Measurements from ENCODE around the gene CRHR1. TPM values are rescaled to one million over a fixed set of nuclear protein-coding genes. Genes with fewer than 3 reads are reported as not detected.

Gene CRHR1
- total RNA-seq, 4 donors from 2014 or later = 1.5 to 24.7 (median 7.4) TPM

GRCh38 chr17:45821147-45821546 lies 37.0 kb downstream of the CRHR1 start:
- H3K4me3 ChIP-seq = no peak overlapping the region
- H3K36me3 ChIP-seq = no peaks in the 10 kb centered on the region
- H3K9me3 ChIP-seq = no peaks in the 10 kb centered on the region
- intact Hi-C loops (cut with DNase I; ENCODE audit: low total_unique reads) = no loop called here
- no peak for DNase-seq
- H3K27me3 ChIP-seq = no peaks in the 10 kb centered on the region
- no peak overlapping the region for H3K27ac ChIP-seq
- H3K4me1 ChIP-seq = no peaks in the 10 kb centered on the region
- no peak for TF ChIP-seq POLR2A (IDR thresholded peaks at IDR 0.05)

GRCh38 chr17:45823598-45823997 lies 39.5 kb downstream of the CRHR1 start:
- H3K27ac ChIP-seq = no peak overlapping the region
- H3K4me3 ChIP-seq = no peak overlapping the region
- intact Hi-C loops (cut with DNase I; ENCODE audit: low total_unique reads) = no loop called here
- H3K36me3 ChIP-seq = no peaks in the 10 kb centered on the region
- no peak for DNase-seq
- no peaks in the 10 kb centered on the region for H3K4me1 ChIP-seq
- H3K9me3 ChIP-seq = no peaks in the 10 kb centered on the region
- no peaks in the 10 kb centered on the region for H3K27me3 ChIP-seq
- TF ChIP-seq CTCF (IDR thresholded peaks at IDR 0.05) (no peak), POLR2A (IDR thresholded peaks at IDR 0.05) (no peak)

GRCh38 chr17:45824475-45824874 lies 40.4 kb downstream of the CRHR1 start:
- Histone ChIP-seq H3K36me3 (no peaks in the 10 kb centered on the region), H3K27ac (no peak overlapping the region), H3K9me3 (no peaks in the 10 kb centered on the region), H3K27me3 (no peaks in the 10 kb centered on the region), H3K4me1 (no peaks in the 10 kb centered on the region), H3K4me3 (no peak overlapping the region)
- no peak for DNase-seq
- no peak for TF ChIP-seq POLR2A (IDR thresholded peaks at IDR 0.05)
- TF ChIP-seq CTCF (IDR thresholded peaks at IDR 0.05) = no peak
- intact Hi-C loops (cut with DNase I; ENCODE audit: low total_unique reads) = no loop called here

GRCh38 chr17:45824901-45825492 lies 40.9 kb downstream of the CRHR1 start:
- Histone ChIP-seq H3K4me3 (no peak overlapping the region), H3K27me3 (no peaks in the 10 kb centered on the region), H3K9me3 (no peaks in the 10 kb centered on the region), H3K4me1 (no peaks in the 10 kb centered on the region), H3K27ac (no peak overlapping the region), H3K36me3 (no peaks in the 10 kb centered on the region)
- TF ChIP-seq CTCF (IDR thresholded peaks at IDR 0.05) (no peak), POLR2A (IDR thresholded peaks at IDR 0.05) (no peak)
- no peak for DNase-seq
- intact Hi-C loops (cut with DNase I; ENCODE audit: low total_unique reads) = no loop called here

GRCh38 chr17:45825792-45826191 lies 41.7 kb downstream of the CRHR1 start:
- intact Hi-C loops (cut with DNase I; ENCODE audit: low total_unique reads) = no loop called here
- no peak for DNase-seq
- TF ChIP-seq CTCF (IDR thresholded peaks at IDR 0.05) (no peak), POLR2A (IDR thresholded peaks at IDR 0.05) (no peak)
- Histone ChIP-seq H3K36me3 (no peaks in the 10 kb centered on the region), H3K27ac (no peak overlapping the region), H3K4me3 (no peak overlapping the region), H3K9me3 (no peaks in the 10 kb centered on the region), H3K27me3 (no peaks in the 10 kb centered on the region), H3K4me1 (no peaks in the 10 kb centered on the region)

All from uterus (tissue), 4 donors.